HepG2 (cell line): Measurements from ENCODE around the gene SRF. TPM values are rescaled to one million over a fixed set of nuclear protein-coding genes. Genes with fewer than 3 reads are reported as not detected.
A peak's percentile ranks its signal among the peaks of the same experiment; 100 is the strongest.

Experiments
- ASH2L ChIP-seq: fragments of 300-600, 200-600 bp; sonication (generic); IDR thresholded peaks from 2 replicates; pipeline ENCODE4 v1.7.0; 2017; ENCODE audit warnings: low read depth, mild to moderate bottlenecking, moderate library complexity, mixed read lengths, low read length; ENCODE audit not compliant: insufficient read length
- CBX5 ChIP-seq: sonication (generic); formaldehyde crosslinking; IDR thresholded peaks from 2 replicates; pipeline ENCODE4 v1.4.0; 2020; ENCODE audit warnings: missing genetic modification reagents, borderline replicate concordance
- ERF ChIP-seq: IDR thresholded peaks from 2 replicates; pipeline ENCODE4 v1.6.1; 2018; ENCODE audit warnings: missing biosample characterization, missing genetic modification reagents
- NBN ChIP-seq: fragments of 450-650 bp; conservative IDR thresholded peaks from 2 replicates; pipeline ENCODE4 v1.6.1; 2017
- RCOR2 ChIP-seq: IDR thresholded peaks from 2 replicates; pipeline ENCODE4 v1.6.1; 2016; ENCODE audit warnings: missing biosample characterization, missing genetic modification reagents
- REXO4 ChIP-seq: sonication (generic); formaldehyde crosslinking; IDR thresholded peaks from 2 replicates; pipeline ENCODE4 v1.8.0; 2022; ENCODE audit warnings: missing genetic modification reagents, mild to moderate bottlenecking, borderline replicate concordance
- RORA ChIP-seq: sonication (generic); formaldehyde crosslinking; IDR thresholded peaks from 2 replicates; pipeline ENCODE4 v1.5.0; 2020; ENCODE audit warnings: mild to moderate bottlenecking, missing genetic modification reagents, moderate library complexity
- SIX4 ChIP-seq: sonication (generic); formaldehyde crosslinking; IDR thresholded peaks from 2 replicates; pipeline ENCODE4 v1.4.0; 2020; ENCODE audit warnings: missing genetic modification reagents
- ZFP1 ChIP-seq: IDR thresholded peaks from 2 replicates; pipeline ENCODE4 v1.6.1; 2016
- ZNF557 ChIP-seq: sonication (generic); formaldehyde crosslinking; IDR thresholded peaks from 2 replicates; pipeline ENCODE4 v1.4.0; 2020; ENCODE audit warnings: missing genetic modification reagents
- ZNF615 ChIP-seq: sonication (generic); formaldehyde crosslinking; IDR thresholded peaks from 2 replicates; pipeline ENCODE4 v1.5.0; 2020; ENCODE audit warnings: mild to moderate bottlenecking, missing genetic modification reagents, borderline replicate concordance
- ZNF780A ChIP-seq: sonication (generic); formaldehyde crosslinking; IDR thresholded peaks from 2 replicates; pipeline ENCODE4 v1.8.0; 2022; ENCODE audit warnings: mild to moderate bottlenecking, missing genetic modification reagents, moderate library complexity
- ZNF891 ChIP-seq: sonication (generic); formaldehyde crosslinking; IDR thresholded peaks from 2 replicates; pipeline ENCODE4 v1.5.0; 2020; ENCODE audit warnings: mild to moderate bottlenecking, missing genetic modification reagents
- polyA plus RNA-seq, 8 experiments: library from polyadenylated mRNA; depleted of rRNA in 3 of 8; stranded (reverse) in 7 of 8; unstranded in 1 of 8; fragments of >200 nt; fragmentation: Illumina TruSeq in 4 of 8; extraction: Trizol in 4 of 8; gene quantifications; 2 replicates each; pipeline versions ENCODE4 v1.2.1 to v1.2.3, GENCODE V29; 2011 to 2016; ENCODE audit warnings: low read depth in 4 of 8, missing spikeins in 1 of 8, mixed read lengths in 1 of 8; ENCODE audit not compliant: insufficient read depth in 1 of 8
- total RNA-seq, 5 experiments: library from RNA; depleted of rRNA; stranded (reverse); fragments of >200 nt; fragmentation: Illumina TruSeq; extraction: Trizol; gene quantifications; 2 replicates each; pipeline ENCODE4 v1.2.3, GENCODE V29; 2016; ENCODE audit warnings: low read depth in 1 of 5
- TF ChIP-seq, protein P1 (sequence below): sonication (generic); formaldehyde crosslinking; IDR thresholded peaks from 2 replicates; pipeline ENCODE4 v1.9.0; 2022; ENCODE audit warnings: low read depth, missing genetic modification reagents
- TF ChIP-seq, protein P2 (sequence below): sonication (generic); formaldehyde crosslinking; IDR thresholded peaks from 2 replicates; pipeline ENCODE4 v1.4.0; 2020; ENCODE audit warnings: missing genetic modification reagents
- TF ChIP-seq, protein P3 (sequence below): sonication (generic); formaldehyde crosslinking; IDR thresholded peaks from 2 replicates; pipeline ENCODE4 v1.4.0; 2020; ENCODE audit warnings: missing genetic modification reagents
- TF ChIP-seq, protein P4 (sequence below): sonication (generic); formaldehyde crosslinking; IDR thresholded peaks from 2 replicates; pipeline ENCODE4 v1.4.0; 2020; ENCODE audit warnings: mild to moderate bottlenecking, missing genetic modification reagents
- TF ChIP-seq, protein P5 (sequence below): IDR thresholded peaks from 2 replicates; pipeline ENCODE4 v1.4.0; 2020; ENCODE audit warnings: mild to moderate bottlenecking, missing genetic modification reagents

The SRF gene
- total and polyA plus RNA-seq, 2 of the 13 experiments (the other 11 are each of a cell fraction or from before 2014, with no cell fraction given) = 25.5 to 44.1 TPM

DNA sequence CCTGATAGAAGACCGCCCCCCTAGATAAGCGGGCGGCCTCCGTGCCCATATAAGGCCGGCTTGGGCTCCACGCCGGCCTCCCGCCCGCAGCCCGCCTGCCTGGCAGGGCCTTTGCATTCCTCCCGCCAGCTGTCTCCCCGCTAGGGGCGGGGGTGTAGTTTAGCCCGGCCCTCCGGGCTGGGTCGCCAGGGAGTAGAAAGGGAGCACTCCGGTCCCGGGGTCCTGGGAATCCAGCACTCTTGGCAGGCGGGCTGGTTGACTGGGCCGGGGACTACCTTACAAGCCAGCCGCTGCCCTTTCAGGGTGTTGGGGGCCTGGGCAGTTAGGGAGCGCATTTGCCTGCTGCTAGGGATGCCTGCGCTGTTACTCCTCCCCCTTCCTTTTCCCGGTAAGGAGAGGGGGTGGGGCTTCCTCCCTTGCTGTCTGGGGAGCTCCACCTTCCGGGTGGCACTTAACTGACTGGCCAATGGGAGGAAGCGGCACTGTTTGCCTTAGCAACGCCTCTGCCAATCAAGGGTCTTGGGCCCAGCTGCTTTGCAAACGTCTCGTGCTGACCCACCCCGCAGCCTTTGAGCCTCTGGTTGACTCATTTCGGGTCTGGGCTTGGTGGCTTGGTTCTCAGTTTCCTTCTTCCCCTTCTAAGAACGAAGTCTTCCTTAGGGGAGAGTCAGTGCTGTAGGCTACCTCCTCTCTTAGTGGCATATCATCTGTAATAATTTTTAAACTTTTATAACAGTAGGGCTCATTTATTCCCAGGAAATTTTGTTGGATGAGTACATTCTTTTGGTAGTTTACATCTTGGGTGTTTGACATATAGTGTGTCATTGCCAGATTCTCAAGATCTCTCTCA lies 3.4 kb downstream of the SRF start (continued):
- TF ChIP-seq ZNF615 (no peak), ZNF557 (CRISPR knock-in tag) (no peak), ZNF780A (CRISPR knock-in tag) (0 out of 2 replicates have a peak, but pooled peaks have one; percentile 59), RORA (no peak), SIX4 (no peak), REXO4 (CRISPR knock-in tag) (no peak), ZNF891 (peak; percentile 84), CBX5 (CRISPR knock-in tag) (peak; percentile 70; the same call in 1 of the 2 replicates), NBN (no peak), ZFP1 (no peak), ERF (CRISPR knock-in tag) (peak; percentile 69), RCOR2 (0 out of 2 replicates have a peak, but pooled peaks have one; percentile 61), ASH2L (peak; percentile 89)
- TF ChIP-seq, protein P1, sequence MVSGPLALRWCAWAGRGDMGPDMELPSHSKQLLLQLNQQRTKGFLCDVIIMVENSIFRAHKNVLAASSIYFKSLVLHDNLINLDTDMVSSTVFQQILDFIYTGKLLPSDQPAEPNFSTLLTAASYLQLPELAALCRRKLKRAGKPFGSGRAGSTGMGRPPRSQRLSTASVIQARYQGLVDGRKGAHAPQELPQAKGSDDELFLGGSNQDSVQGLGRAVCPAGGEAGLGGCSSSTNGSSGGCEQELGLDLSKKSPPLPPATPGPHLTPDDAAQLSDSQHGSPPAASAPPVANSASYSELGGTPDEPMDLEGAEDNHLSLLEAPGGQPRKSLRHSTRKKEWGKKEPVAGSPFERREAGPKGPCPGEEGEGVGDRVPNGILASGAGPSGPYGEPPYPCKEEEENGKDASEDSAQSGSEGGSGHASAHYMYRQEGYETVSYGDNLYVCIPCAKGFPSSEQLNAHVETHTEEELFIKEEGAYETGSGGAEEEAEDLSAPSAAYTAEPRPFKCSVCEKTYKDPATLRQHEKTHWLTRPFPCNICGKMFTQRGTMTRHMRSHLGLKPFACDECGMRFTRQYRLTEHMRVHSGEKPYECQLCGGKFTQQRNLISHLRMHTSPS (CRISPR knock-in tag) = peak; percentile 71; the same call in 1 of the 2 replicates
- TF ChIP-seq, protein P2, sequence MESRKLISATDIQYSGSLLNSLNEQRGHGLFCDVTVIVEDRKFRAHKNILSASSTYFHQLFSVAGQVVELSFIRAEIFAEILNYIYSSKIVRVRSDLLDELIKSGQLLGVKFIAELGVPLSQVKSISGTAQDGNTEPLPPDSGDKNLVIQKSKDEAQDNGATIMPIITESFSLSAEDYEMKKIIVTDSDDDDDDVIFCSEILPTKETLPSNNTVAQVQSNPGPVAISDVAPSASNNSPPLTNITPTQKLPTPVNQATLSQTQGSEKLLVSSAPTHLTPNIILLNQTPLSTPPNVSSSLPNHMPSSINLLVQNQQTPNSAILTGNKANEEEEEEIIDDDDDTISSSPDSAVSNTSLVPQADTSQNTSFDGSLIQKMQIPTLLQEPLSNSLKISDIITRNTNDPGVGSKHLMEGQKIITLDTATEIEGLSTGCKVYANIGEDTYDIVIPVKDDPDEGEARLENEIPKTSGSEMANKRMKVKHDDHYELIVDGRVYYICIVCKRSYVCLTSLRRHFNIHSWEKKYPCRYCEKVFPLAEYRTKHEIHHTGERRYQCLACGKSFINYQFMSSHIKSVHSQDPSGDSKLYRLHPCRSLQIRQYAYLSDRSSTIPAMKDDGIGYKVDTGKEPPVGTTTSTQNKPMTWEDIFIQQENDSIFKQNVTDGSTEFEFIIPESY (CRISPR knock-in tag) = 0 out of 2 replicates have a peak, but pooled peaks have one; percentile 31
- TF ChIP-seq, protein P3, sequence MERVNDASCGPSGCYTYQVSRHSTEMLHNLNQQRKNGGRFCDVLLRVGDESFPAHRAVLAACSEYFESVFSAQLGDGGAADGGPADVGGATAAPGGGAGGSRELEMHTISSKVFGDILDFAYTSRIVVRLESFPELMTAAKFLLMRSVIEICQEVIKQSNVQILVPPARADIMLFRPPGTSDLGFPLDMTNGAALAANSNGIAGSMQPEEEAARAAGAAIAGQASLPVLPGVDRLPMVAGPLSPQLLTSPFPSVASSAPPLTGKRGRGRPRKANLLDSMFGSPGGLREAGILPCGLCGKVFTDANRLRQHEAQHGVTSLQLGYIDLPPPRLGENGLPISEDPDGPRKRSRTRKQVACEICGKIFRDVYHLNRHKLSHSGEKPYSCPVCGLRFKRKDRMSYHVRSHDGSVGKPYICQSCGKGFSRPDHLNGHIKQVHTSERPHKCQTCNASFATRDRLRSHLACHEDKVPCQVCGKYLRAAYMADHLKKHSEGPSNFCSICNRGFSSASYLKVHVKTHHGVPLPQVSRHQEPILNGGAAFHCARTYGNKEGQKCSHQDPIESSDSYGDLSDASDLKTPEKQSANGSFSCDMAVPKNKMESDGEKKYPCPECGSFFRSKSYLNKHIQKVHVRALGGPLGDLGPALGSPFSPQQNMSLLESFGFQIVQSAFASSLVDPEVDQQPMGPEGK (CRISPR knock-in tag) = peak; percentile 93
- TF ChIP-seq, protein P4, sequence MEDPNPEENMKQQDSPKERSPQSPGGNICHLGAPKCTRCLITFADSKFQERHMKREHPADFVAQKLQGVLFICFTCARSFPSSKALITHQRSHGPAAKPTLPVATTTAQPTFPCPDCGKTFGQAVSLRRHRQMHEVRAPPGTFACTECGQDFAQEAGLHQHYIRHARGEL (CRISPR knock-in tag) = no peak
- TF ChIP-seq, protein P5, sequence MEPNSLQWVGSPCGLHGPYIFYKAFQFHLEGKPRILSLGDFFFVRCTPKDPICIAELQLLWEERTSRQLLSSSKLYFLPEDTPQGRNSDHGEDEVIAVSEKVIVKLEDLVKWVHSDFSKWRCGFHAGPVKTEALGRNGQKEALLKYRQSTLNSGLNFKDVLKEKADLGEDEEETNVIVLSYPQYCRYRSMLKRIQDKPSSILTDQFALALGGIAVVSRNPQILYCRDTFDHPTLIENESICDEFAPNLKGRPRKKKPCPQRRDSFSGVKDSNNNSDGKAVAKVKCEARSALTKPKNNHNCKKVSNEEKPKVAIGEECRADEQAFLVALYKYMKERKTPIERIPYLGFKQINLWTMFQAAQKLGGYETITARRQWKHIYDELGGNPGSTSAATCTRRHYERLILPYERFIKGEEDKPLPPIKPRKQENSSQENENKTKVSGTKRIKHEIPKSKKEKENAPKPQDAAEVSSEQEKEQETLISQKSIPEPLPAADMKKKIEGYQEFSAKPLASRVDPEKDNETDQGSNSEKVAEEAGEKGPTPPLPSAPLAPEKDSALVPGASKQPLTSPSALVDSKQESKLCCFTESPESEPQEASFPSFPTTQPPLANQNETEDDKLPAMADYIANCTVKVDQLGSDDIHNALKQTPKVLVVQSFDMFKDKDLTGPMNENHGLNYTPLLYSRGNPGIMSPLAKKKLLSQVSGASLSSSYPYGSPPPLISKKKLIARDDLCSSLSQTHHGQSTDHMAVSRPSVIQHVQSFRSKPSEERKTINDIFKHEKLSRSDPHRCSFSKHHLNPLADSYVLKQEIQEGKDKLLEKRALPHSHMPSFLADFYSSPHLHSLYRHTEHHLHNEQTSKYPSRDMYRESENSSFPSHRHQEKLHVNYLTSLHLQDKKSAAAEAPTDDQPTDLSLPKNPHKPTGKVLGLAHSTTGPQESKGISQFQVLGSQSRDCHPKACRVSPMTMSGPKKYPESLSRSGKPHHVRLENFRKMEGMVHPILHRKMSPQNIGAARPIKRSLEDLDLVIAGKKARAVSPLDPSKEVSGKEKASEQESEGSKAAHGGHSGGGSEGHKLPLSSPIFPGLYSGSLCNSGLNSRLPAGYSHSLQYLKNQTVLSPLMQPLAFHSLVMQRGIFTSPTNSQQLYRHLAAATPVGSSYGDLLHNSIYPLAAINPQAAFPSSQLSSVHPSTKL (CRISPR knock-in tag) = peak; percentile 41; the same call in 1 of the 2 replicates
